HG03378 (cell line): ENCODE data around the gene MAN2A1.
"Not testable (repeated sequence)": the region's sequence is repeated elsewhere in the genome, so short reads cannot be mapped to it uniquely, and the experiment has no call there.

Experiments
- ATAC-seq: cut with Tn5 transposase; IDR thresholded peaks from one replicate; pipeline ENCODE4 v1.9.1; 2021; ENCODE audit warnings: mild to moderate bottlenecking, moderate library complexity; ENCODE audit not compliant: unreplicated experiment

MAN2A1 gene

DNA sequence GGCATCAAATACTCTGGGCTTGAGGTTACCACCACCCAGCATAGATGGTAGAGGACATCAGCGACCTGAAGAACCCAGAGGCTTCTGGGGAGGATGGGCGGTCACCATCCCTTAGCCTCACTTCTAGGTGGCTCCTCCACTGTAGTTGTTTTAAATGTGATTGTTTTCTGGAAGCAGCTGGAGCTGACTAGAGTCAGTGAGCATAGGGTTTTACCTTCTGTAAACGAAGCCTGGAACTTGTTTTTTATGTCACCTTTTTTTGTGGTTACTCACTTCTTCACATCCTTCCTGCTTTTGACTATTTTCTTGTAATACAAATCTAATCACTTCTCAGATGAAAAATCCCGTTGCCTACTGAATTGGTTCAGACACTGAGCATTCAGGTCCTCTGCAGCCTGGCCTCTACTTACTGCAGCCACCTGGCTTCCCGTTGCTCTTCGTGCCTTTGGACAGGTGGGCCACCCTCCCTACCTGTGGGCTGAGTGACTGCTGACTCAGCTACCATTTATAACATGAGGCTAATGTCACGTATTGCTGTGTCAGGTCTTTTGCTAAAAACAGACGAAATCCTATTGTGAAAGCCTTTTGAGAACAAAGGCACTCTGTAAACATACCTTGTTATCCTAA lies 167.8 kb downstream of the MAN2A1 start:
- ATAC-seq, result no peak

DNA sequence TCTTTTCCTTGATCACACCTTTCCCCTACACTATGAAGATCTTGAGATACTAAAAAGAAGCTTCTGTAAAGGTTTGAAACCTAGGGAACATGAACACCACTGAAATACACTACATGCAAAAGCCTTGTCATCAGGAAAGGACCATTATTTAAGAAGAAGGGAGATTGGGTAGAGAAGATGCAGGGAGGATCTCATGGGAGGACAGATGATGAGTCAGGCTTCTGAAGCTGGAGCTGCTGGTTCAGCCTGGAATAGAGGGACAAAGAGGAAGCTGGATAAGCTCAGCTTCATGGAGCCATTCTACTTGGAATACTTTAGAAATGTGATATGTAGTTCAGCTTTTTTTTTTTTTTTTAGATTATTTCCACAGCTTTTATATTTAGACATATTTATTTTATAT lies 169.8 kb downstream of the MAN2A1 start:
- ATAC-seq, result no peak

DNA sequence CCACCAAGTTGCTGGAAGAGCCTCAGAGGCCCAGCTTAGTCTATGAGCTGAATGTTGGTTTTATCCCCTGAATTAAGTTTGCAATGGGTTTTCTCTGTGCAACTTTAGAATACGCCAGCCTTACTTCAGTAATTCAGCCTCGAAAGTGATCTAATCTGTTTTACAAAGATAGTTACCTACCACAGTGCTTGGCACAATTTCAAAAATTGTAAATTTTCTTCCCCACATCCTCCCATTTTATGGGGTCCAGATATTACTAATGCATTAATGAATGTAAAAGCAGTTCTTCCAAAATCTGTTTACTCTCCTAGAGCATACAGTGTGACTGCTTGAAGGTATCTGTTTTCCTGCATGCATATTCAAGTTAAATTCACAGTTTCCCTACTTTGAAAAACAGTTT lies 172.6 kb downstream of the MAN2A1 start:
- ATAC-seq, result no peak

DNA sequence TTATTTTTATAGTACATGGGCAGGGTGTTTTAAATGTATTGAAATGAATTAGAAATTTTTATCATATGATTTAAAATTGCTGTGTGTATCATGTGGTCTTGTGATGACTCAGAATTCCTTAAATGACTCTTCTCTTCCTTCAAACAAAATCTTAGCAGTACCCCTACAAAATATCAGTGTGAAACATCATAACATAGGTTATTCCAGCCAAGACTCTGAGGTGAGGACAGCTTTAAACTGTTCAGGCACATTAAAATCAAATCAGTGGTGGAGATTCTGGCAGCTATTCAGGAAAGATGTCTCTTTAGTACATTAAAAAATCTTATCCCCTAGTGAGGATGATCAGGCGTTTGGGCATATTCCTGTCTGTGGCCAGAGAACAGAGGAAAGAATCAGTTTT lies 174.0 kb downstream of the MAN2A1 start:
- peak; percentile 67 for ATAC-seq

DNA sequence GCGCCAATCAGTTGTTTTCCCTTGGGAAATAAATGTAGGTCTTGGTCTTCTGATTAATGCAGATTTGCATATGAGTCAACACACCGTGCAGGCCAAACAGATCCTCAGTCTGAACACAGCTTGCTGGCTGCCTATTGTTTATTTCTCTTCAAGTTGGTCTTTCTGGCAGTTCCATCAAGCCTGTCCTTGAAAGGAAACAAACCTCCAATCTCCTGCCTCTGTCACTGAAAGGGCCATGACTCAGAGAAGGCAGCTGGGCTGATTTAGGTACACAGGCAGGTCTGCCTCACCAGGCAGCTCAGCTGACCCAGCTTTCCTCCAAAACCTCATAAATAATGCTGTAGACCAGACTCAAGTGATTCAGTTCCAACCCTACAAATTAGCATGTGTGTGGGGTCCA lies 175.9 kb downstream of the MAN2A1 start:
- no peak for ATAC-seq

DNA sequence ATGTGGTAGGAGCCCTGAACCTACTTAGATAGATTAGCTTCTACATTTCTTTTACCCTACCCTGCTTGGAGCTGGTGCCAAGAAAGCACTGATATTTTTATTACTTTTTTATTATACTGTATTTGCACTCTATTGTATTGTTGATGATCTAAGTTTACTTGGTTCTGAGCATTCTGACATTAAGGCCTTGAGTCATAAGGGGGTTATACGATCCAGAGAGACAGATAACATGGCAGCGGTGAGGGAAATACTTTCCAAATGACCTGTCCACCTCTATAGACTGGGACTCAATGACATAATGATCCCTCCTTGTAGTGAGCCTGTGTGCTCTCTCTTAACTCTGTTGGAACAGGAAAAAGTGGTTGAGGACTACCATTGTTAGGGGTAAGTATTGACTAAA lies 176.3 kb downstream of the MAN2A1 start:
- ATAC-seq, result no peak

DNA sequence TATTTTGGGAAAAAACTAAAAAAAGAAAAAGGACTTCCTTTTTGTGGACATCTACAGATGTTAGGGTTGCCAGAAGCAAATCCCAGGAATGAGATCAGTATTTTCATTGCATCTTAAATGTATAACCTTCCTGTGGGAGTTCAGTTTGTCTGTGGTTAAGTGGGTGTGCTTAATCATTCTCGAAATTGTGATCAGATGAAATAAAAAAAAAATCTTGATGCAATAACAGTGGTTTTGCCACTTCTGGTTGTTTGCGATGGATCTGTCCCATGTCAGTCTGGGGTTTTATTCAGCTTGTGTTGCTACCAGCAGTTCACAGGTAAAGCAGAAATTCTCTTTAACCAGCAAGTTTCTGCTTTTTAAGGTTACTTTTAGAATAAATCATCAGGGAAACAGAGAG lies 179.0 kb downstream of the MAN2A1 start:
- no peak for ATAC-seq

DNA sequence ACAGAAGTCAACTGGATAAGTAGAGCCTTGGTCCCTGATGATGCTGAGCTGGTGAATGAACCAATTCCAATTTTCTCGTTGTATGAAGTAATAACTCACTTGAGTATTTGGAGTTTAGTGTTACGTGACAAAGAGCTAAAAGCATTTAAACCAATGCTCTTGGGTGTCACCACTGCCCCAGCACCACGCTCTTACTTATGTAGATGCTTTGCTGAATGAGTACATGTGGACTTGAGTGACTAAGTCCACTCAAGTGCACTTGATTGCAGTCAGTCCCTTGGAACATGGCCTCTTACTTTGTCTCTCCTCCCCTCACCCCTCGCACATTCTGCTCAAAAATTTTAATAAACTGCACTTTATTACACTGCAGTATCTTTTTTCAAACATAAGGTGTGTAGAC lies 184.0 kb downstream of the MAN2A1 start:
- no peak for ATAC-seq

DNA sequence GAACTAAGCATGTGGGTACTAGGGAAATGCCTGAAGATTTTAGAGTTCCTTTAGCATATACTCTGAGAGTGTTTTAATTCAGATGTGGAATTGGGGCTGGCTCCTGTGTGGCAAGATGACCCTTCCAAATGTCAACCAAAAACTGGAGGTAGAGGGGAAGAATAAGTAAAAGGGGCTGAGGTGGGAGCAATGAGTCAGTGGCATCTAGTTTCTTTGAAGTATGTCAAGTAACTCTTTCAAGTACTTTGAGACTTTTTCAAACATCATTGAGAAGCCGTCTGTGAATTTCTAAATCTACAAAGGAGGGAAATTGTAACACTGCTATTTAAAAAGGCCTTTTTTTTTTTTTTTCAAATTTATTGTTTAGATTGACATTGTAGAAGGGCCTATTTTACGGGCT lies 184.4 kb downstream of the MAN2A1 start:
- ATAC-seq, result no peak

DNA sequence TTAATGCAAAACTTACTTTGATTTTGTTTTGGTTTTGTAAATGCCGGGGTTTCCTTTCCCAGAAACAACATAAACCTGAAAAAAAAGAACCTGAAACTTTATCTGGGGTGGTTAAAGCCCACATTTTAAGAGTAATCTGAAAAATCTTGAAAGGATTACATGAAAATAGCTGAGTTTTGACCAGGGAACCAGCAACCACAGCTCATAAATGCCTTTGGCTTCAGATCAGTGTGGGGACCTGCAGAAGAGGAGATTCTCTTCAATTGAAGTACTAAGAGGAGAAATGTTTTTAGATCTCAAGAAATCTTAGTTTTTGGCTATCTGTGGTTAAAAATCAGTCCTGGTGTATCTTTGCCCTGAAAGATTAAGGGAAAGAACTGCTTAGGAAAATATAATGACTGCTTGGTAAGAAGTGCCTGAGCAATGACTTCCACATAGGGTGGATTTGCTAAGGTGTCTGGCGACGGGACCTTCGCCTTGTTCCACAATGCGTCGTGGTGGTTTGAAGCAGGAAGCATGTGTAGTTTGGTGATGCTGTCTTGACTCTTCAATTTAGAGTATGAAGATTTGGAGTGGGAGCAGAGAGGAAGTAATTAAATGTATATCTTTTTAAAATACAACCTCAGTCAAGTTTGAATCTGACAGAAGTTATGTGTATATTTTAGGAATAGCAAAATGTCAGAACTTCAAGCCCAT lies 186.5 kb downstream of the MAN2A1 start:
- ATAC-seq, result no peak

DNA sequence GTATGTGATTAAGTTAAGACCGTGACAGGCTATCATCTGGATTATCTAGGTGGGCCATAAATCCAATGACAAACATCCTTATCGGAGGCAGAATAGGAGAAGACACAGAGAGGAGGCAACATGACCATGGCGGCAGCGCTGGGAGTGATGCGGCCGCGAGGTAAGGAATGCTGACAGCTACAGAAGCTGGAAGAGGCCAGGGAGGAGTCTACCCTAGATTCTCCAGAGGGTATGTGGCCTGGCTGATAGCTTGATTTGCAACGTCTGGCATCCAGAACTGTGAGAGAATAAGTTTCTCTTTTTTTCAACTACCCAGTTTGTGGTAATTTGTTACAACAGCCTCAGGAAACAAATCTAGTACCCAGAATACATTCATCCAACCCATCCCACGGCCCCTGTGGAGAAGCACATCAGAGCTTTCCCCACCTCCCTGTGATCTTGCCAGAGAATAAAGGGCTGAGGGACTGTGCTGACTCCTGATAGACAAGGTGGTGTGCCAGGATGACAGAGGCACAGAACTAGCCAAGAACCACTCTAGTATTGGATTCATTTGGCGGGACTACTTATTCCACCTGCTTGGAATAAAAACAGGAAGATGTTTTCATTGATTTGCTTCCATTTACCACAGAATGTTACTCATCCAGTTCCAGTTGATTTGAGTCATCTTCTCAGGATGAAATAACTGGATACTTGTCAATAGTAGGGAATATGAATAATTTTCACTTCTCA lies 187.4 kb downstream of the MAN2A1 start:
- ATAC-seq, result no peak

DNA sequence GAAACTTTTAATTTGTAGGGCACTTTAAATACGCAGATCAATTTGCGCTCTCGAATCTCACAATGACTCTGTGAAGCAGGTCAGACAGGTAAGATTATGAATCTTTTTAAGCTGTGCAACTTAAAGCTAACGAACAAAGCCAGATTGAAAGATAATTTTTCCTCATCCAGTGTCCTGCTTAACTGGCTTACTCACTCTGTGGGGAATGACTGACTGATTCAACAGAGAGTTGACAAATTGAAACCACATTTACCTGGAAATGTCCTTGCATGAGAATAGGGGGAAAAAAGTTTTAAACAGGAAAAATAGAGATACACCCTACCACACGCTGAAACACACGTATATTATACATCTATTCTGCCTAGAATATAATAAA lies 187.9 kb downstream of the MAN2A1 start:
- no peak for ATAC-seq

DNA sequence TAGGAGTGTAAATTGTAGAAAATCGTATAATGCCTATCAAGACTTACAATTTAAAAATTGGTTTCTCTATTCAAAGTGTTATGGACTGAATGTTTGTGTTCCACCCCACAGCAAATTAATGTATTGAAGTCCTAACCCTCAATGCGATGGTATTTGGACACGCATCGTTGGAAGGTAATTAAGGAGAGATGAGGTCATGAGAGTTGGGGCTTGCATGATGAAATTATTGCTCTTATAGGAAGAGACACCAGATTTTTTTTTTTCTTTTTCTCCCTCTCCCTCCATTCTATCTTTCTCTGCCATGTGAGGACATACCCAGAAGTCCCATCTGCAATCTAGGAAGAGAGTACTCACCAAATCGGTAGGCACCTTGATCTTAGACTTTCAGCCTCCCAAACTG lies 189.2 kb downstream of the MAN2A1 start:
- no peak for ATAC-seq

DNA sequence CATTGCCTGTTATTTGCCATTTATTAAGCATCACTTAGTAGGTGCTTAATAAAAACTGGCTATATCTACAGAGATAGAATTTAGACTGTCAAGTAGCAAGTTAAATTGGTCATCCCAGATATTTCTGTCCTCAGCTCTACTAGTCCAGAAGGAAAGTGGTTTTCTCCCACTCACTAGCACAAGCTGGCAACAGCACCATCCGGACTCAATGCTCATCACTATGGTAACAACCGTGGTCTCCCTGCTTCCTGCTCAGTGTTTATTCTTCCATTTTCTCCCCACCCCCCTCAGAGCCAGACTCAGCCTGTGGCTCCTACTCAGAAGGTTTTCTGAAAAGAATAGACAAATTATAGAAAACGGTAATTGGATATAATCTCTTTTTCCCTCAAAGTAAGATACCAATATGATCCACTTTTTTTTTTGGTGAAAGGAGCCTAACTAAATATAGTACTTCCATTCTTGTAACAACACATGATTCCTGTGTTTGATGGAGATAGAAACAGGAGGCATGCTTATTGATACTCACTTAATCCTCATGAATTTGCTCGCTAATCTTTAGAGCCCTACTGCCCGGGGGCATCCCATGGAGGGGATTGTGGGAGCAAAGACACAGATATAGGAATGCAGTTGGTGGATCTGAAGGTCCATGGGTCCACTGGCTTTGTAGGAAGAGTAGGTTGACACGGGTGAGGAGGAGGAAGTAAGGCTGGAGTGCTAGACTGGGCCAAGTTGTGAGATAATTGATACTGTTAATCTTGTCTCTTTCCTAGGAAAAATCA lies 191.4 kb downstream of the MAN2A1 start:
- ATAC-seq, result no peak

DNA sequence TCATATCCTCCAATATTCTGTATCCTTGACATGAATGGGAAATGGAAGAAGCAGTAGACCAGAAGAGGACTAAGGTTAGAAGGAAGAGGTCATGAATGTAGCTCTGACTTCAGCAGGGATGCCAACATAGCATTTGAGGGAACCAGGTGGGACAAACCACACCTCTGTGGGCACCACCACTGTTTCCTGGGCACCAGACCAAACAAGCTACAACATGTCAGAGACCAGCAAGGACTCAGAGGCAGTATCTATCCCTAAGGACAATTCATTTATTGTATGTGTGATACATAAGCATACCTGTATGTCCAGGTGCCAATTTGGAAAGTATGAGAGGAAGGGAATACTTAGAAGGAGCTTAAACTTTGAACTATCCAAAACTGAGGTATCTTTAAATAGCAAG lies 192.8 kb downstream of the MAN2A1 start:
- ATAC-seq, result no peak

DNA sequence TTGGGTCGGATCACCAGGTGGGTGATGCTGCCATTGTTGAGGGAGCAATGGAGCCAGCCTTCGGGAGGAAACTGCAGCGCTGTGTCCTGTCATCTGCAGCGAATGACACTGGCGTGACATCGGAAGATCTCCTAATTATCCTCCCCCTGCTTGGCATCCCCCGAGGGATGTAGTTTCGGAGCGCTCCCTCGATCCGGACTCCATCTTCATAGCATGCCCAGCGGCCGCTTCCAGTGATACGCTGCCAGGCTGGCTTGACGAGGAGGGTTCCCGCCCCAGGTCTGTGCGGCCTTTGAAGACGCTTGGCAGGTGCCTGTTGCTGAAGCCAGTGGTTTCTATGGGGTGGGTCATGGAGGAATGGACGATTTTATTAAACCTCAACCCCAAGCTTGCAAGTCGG lies 194.9 kb downstream of the MAN2A1 start:
- ATAC-seq, result no peak

DNA sequence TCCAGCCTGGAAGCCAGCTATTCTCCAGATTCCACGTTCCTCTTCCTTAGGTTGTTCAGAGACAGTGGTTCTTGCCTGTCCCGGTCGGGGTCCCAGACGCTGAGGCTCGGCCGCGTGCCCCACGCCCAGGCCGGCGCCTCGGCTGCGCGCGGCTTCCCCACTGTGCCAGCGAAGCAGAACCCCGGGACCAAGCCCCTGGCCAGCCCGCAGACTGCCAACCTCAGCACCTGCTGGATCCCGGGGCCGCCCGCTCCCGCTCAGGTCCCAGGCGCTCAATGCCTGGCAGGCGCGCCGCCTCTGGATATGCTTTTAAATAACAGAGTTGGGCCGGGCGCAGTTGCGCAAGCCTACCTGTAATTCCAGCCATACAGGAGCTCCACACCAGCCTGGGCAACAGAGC lies 195.5 kb downstream of the MAN2A1 start:
- no peak for ATAC-seq

DNA sequence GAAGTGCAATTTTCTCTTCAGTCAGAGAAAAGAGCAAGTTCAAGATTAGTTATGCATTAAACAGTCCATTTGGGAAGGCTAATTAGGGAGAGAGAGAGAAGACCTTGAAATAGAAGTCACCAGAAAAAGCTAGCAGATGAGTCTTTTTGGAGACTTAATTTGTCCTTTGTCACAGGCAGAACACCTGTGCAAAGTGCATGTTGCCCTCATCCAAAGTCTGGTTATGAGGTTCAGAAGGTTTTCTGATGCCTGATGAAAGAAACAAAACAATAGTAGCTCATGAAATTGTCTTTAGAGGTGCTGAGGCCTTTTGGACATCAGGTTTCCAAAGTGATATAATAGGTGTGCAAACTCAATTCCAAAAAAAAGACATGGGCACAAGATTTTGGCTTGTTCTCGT lies 199.3 kb downstream of the MAN2A1 start:
- no peak for ATAC-seq

DNA sequence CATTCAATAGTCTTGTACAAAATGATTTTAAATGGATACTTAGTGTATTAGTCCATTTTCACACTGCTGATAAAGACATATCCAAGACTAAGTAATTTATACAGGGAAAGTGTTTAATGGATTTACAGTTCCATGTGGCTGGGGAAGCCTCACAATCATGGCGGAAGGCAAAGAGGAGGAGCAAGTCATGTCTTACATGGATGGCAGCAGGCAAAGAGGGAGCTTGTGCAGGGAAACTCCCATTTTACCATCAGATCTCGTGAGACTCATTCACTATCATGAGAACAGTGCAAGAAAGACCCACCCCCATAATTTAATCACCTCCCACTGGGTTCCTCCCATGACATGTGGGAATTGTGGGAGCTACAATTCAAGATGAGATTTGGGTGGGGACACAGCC lies 203.5 kb downstream of the MAN2A1 start:
- not testable (repeated sequence) for ATAC-seq

DNA sequence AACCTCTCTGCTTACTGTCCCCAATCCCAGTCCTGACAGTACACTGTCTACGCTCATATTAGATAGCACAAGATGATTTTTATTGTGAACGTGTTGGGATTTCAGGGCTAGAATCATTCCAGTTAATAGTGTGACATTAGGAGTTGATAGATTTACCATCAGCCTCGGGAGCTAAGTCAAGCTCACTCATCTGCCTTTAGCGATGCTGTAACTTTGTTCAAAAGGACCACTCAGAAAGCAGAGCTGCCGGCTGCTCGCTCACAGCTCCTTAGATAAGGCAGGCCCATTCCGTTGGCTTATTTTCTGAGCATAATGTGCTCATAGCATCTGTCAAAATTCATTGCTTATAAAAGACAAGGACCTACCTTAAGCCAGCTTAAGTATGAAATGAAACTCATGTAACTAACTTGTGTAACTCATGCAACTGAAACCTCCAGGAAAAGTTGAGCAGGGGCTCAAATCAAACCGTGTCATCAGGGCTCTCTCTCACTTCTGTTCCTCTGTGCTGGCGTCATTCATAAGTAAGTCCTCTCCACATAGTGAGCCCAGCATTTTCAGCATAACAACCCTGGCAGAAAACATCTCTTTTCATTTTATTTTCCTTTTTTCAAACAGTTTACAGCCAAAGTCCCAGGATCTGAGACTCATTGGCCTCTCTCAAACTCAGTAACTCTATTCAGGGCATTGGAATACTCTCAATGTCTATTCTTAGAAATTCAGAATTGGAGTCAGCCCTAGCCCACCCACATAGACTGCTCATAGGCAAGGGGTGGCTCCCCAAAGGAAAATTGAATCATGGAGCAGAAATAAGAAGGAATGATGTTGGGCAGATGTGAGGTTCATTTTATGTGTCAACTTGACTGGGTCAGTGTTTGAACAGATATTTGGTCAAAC lies 208.8 kb downstream of the MAN2A1 start:
- no peak for ATAC-seq

DNA sequence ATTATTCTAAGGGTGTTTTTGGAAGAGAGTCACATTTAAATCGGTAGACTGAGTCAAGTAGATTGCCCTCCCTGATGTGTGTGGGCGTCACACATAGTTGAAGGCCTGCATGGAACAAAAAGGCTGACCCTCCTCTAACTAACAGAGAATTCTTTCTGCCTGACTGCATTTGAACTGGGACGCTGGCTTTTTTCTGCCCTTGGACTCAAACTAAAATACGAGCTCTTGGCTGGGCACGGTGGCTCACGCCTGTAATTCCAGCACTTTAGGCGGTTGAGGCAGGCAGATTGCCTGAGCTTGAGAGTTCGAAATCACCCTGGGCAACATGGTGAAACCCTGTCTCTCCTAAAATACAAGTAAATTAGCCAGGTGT lies 209.4 kb downstream of the MAN2A1 start:
- ATAC-seq, result no peak
